SIG-M5 (cell line): ENCODE measurements around the gene COL1A1.

ENCODE experiments used
- DNase-seq: peaks from one replicate; lab custom pipeline; 2025; lab: John Stamatoyannopoulos, UW

The COL1A1 gene

GRCh38 chr17:50213026-50214022 lies 11.9 kb upstream of the COL1A1 start:
- DNase-seq: no peak

GRCh38 chr17:50212121-50212843 lies 10.9 kb upstream of the COL1A1 start:
- DNase-seq: no peak

- DNase-seq: no peak
Observed at GRCh38 chr17:50211249-50212120, 10.1 kb upstream of the COL1A1 start.

GRCh38 chr17:50210240-50211225 lies 9.1 kb upstream of the COL1A1 start:
- DNase-seq: no peak

GRCh38 chr17:50209472-50210239 lies 8.2 kb upstream of the COL1A1 start:
- no peak for DNase-seq

- no peak for DNase-seq
Observed at GRCh38 chr17:50209133-50209471, 7.7 kb upstream of the COL1A1 start.

- no peak for DNase-seq
Observed at GRCh38 chr17:50208611-50209061, 7.2 kb upstream of the COL1A1 start.

- DNase-seq: no peak
Observed at GRCh38 chr17:50207792-50208567, 6.5 kb upstream of the COL1A1 start.

GRCh38 chr17:50207315-50207714 lies 5.9 kb upstream of the COL1A1 start:
- DNase-seq: no peak

- no peak for DNase-seq
Observed at GRCh38 chr17:50206604-50207293, 5.3 kb upstream of the COL1A1 start.

- DNase-seq: no peak
Observed at GRCh38 chr17:50205963-50206505, 4.6 kb upstream of the COL1A1 start.

- DNase-seq: no peak
Observed at GRCh38 chr17:50205111-50205962, 3.9 kb upstream of the COL1A1 start.

GRCh38 chr17:50204431-50204830 lies 3.0 kb upstream of the COL1A1 start:
- DNase-seq: no peak

GRCh38 chr17:50203604-50204345 lies 2.3 kb upstream of the COL1A1 start:
- no peak for DNase-seq

- no peak for DNase-seq
Observed at GRCh38 chr17:50203086-50203485, 1.7 kb upstream of the COL1A1 start.

- DNase-seq: no peak
Observed at GRCh38 chr17:50200457-50201275, 765 bp downstream of the COL1A1 start.
